GM18507 (cell line): ENCODE data around the gene CACNB4.
"Not testable (repeated sequence)": the region's sequence is repeated elsewhere in the genome, so short reads cannot be mapped to it uniquely, and the experiment has no call there.

Experiments used
- DNase-seq: peaks from one replicate; pipeline ENCODE4 v3.0.0; 2011; ENCODE audit warnings: low read depth; ENCODE audit not compliant: insufficient read length; ENCODE audit errors: extremely low spot score
- FAIRE-seq: peaks from 2 replicates; lab custom pipeline; 2011; peaks lifted over from hg19 to GRCh38; lab: Jason Lieb, UNC

CACNB4 gene

DNA sequence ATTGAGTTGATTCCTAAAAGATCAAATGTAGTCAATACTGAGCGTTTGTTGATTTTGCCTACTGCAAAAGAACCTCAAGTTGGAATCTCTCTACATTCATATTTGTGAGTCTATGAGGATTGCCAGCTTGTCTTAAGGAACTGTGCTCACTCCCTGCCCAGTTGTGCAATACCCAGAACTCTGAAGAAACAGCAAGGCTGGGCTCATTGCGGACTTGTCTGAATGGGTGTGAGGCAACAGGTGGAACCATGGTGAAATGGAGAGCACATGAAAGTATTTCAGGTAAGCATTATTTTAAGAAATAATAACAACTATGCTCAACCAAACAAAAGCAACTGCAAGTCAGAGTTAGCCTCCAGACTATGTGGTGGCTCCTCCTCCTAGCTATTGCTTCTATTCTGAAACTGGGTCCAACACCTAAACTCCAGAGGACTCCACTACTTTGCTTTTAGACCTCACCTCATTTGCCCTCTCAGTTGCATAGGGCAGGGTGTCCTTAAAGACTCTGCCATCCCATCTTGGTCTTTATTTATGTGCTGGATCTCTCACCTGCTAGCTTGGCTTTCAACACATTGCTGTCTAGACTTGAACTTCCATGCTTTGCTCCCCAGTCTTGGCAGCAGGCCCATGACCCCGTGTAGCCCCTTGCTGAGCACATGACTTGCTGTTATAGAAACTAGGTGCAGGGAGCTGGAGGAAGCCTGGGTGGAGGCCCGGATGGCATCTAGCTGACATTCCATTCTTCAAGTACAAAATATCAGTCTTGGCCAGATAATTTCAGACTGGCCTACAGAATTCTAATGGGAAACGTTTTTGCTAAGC is 175.8 kb downstream of the CACNB4 start:
- FAIRE-seq = peak; percentile 33
- no peak for DNase-seq

DNA sequence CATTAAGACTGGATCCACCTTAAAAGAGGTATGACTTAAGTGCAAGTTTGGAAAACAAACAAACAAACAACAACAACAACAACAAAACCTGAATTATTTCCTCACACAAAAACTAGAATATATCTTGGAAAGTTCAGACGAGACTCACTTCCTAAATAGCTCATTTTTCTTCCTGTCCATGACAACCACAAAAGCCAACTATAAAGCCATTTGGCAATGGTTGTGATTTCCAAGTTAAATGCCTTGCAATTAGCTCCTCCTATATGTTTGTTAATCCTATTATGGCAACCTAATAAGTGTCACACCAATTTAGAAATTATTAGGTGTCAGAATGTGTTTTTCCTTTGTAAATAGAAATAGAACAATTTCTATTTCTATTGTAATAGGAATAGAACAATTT is 179.1 kb downstream of the CACNB4 start:
- FAIRE-seq (no peak), DNase-seq (no peak)

GRCh38 chr2:151918308-151918707 is 180.5 kb downstream of the CACNB4 start:
- FAIRE-seq = peak; percentile 29
- DNase-seq = no peak

DNA sequence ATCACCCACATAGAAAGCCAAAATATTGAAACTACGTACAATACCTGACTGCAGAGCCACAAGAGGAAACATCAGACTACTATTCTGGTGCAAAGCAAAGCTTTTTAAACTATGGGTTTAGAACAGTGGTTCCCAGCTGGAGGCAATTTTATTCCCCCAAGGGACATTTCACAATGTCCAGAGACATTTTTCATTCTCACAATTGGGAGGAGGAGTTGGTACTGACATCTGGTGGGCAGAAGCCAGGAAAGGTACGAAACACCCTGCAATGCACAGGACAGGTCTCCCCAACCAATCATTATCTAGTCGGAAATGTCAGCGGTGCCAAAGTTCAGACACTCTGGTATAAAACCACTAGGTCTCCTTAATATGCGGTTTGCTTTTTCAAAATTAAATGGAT is 182.2 kb downstream of the CACNB4 start:
- no peak for FAIRE-seq
- no peak for DNase-seq

- FAIRE-seq, DNase-seq: not testable (repeated sequence)
These were observed 183.2 kb downstream of the CACNB4 start for GRCh38 chr2:151915629-151916025.

GRCh38 chr2:151914989-151915628 is 183.7 kb downstream of the CACNB4 start:
- FAIRE-seq (no peak), DNase-seq (no peak)

GRCh38 chr2:151908204-151908882 is 190.5 kb downstream of the CACNB4 start:
- DNase-seq (no peak), FAIRE-seq (no peak)

- DNase-seq = no peak
- FAIRE-seq = no peak
These were observed 191.3 kb downstream of the CACNB4 start for GRCh38 chr2:151907286-151908203.

DNA sequence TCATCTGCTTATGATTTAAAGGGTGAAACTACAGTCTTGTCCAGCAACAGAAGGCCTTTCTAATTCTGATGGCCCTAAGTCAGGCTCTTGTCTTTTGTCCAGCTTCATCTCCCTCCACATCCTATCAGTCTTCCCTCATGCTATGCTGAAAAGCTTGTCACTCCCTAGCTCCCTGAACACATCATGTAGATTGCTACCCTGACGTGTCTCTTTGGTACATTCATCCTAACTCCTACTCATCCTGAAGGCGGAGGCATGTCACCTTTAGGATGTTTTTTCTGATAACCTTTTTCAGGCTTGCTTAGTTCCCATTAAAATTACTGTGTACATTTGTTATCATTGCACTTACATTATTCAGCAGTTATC is 192.2 kb downstream of the CACNB4 start:
- DNase-seq (no peak), FAIRE-seq (peak; percentile 38)

- FAIRE-seq = peak; percentile 70
These were observed 192.7 kb downstream of the CACNB4 start for GRCh38 chr2:151905963-151906632.

GRCh38 chr2:151904807-151905206 is 194.0 kb downstream of the CACNB4 start:
- FAIRE-seq (no peak), DNase-seq (no peak)

More at GRCh38 chr2:151905963-151906632, 192.7 kb downstream of the CACNB4 start:
- DNase-seq = no peak

DNA sequence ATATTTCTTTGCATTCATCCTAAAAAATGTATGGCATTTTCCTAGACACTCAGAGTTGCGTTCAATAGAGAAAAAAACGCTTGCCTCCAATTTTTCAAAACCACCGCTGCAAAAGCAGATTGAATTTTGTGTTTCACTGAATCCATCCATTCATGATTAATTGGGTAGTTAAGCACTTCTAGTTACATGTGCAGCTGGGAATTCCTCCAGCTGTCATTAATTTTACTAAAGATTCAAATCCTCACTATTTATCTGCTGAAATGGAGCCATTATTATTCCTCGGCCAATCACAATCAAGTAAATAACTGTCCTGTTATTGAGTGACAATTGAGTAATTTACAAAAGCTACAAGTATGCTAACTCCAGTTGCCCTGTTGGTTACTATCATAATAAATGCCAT is 194.8 kb downstream of the CACNB4 start:
- FAIRE-seq = no peak
- no peak for DNase-seq

- FAIRE-seq (no peak), DNase-seq (no peak)
These were observed 196.0 kb downstream of the CACNB4 start for GRCh38 chr2:151902829-151903228.

- DNase-seq (no peak), FAIRE-seq (no peak)
These were observed 198.5 kb downstream of the CACNB4 start for GRCh38 chr2:151900331-151900730.

DNA sequence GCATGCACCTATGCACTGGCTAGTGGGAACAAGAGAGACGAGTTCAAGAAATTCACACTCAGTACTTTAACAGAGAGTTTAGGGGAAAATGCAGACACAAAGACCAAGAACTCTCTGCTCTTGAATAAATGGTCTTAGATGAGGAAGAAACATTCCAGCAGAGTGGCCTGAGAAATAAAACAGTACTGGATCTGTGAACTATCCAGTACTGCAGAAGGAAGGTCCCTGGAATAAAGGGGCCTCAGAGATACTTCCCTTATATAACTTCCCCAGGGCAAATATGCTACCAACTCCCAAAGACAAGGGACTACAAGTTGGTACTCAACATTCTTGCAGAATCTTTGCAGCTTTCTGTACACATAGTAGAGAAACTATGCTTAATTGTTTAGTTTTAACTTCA is 199.7 kb downstream of the CACNB4 start:
- no peak for DNase-seq
- FAIRE-seq = no peak

GRCh38 chr2:151891566-151892194 is 207.2 kb downstream of the CACNB4 start:
- FAIRE-seq (no peak), DNase-seq (no peak)

DNA sequence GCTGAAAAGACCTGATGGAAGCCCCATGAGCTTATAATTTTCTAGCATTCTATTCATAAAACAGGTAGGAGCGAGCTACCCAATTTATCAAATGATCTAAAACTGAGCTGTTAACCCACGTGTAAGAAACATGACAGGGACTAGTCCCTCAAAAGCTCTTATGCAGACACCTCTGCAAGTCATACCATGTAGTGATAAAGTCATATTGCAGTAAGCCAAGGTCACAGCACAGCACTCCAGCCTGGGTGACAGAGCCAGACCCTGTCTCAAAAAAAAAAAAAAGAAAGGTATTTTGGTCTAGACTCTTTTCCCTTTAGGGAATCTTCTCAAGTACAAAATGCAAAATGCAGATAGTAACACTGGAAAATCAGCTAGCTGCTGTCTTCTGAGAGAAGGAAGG is 211.7 kb downstream of the CACNB4 start:
- FAIRE-seq (no peak), DNase-seq (no peak)

- no peak for DNase-seq
- no peak for FAIRE-seq
These were observed 212.6 kb downstream of the CACNB4 start for GRCh38 chr2:151886241-151886640.
